ENCODE data around the gene SERPINA3. TPM values are rescaled to one million over a fixed set of nuclear protein-coding genes. Genes with fewer than 3 reads are reported as not detected.
"Not testable (repeated sequence)": the region's sequence is repeated elsewhere in the genome, so short reads cannot be mapped to it uniquely, and the experiment has no call there.

Gene SERPINA3
- total RNA-seq, 1 experiment from 2014 or later, result 2.3 TPM

DNA sequence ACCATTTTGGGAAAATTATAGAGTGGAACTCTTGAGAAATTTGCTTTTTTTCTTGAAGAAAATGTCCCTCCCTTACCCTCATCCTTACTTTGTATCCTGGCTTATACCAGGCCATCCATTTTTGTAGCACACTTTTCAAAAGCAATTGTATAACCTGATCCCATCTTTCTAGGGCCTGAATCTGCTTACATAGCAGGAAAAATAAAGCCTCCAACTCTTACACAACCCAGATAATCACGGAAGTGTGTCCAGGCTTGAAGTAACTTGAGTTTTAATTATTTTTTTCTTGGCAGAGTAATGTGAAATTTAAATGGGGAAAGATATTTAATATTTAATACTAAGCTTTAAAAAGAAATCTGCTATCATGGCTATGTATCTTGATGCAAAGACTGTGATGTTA, 23.0 kb downstream of the SERPINA3 start:
- Mint-ChIP-seq H3K4me3 (ENCODE audit: unreplicated experiment) (no peak overlapping the region), H3K27me3 (ENCODE audit: insufficient read depth, unreplicated experiment) (peaks cover 5% of the 10 kb centered on the region), H3K27ac (ENCODE audit: unreplicated experiment) (no peak overlapping the region), H3K9me3 (ENCODE audit: unreplicated experiment) (peaks cover 9% of the 10 kb centered on the region), H3K4me1 (ENCODE audit: low read depth, unreplicated experiment) (no peaks in the 10 kb centered on the region), H3K36me3 (ENCODE audit: insufficient read depth, unreplicated experiment) (peaks cover 5% of the 10 kb centered on the region)
- intact Hi-C loops (cut with micrococcal nuclease; ENCODE audit: unreplicated experiment), result no loop called here
- Histone ChIP-seq H3K4me1 (peaks cover 8% of the 10 kb centered on the region; the same call in 1 of the 2 replicates), H3K36me3 (ENCODE audit: control insufficient read depth, insufficient read depth, low read length) (no peaks in the 10 kb centered on the region), H3K27me3 (replicated peaks; ENCODE audit: control insufficient read depth, insufficient read depth, low read length) (peaks cover 1% of the 10 kb centered on the region), H3K9me3 (no peaks in the 10 kb centered on the region), H3K4me3 (ENCODE audit: low read depth, low read length) (no peak overlapping the region)
- TF ChIP-seq, protein P1, sequence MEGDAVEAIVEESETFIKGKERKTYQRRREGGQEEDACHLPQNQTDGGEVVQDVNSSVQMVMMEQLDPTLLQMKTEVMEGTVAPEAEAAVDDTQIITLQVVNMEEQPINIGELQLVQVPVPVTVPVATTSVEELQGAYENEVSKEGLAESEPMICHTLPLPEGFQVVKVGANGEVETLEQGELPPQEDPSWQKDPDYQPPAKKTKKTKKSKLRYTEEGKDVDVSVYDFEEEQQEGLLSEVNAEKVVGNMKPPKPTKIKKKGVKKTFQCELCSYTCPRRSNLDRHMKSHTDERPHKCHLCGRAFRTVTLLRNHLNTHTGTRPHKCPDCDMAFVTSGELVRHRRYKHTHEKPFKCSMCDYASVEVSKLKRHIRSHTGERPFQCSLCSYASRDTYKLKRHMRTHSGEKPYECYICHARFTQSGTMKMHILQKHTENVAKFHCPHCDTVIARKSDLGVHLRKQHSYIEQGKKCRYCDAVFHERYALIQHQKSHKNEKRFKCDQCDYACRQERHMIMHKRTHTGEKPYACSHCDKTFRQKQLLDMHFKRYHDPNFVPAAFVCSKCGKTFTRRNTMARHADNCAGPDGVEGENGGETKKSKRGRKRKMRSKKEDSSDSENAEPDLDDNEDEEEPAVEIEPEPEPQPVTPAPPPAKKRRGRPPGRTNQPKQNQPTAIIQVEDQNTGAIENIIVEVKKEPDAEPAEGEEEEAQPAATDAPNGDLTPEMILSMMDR (IDR thresholded peaks at IDR 0.05; ENCODE audit: insufficient read depth in 1 of 2, low read depth in 1 of 2, low read length in 1 of 2, severe bottlenecking in 1 of 2, unreplicated experiment in 1 of 2), result no peak
- BruUV-seq (replicated peaks), result no TSS peak
- CTCF ChIA-PET, result no interaction called here
- POLR2A ChIA-PET, result no interaction called here
- no peak for DNase-seq

DNA sequence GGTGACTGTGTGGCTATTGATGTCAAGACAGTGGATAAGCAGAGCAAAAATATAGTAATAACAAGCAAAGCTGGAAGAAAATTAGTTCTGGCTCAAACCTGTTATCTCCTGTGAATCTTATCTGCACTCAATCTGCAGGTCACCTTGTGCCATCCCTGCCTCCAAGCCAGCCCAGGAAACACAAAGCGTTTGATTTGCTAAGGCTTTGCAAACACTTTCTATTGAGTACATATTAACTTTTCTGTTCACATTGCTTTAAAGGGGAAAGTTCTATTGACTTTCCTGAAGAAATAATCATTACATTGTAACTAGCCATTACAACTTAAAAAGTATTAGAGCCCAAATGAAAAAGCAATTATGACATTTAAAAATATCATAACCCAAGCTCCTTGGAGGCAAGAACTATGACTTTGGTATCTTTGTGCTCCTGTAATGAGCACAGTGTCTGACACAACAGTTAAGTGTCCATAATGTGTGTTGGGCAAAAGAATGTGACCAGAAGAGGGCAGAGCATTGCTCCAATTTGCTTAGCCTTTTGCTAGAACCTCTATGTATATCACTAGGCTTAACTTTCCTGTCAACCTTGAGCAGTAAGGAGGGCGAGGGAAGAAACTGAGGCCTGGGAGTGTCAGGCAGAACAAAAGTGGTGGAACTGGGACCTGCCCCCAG, 24.7 kb downstream of the SERPINA3 start:
- TF ChIP-seq, protein P1 (IDR thresholded peaks at IDR 0.05; ENCODE audit: insufficient read depth in 1 of 2, low read depth in 1 of 2, low read length in 1 of 2, severe bottlenecking in 1 of 2, unreplicated experiment in 1 of 2), result peak in 1 of 2 experiments; percentile 58
- no peaks in the 10 kb centered on the region for H3K36me3 ChIP-seq (ENCODE audit: control insufficient read depth, insufficient read depth, low read length)
- Mint-ChIP-seq H3K36me3 (ENCODE audit: insufficient read depth, unreplicated experiment) (peaks cover 5% of the 10 kb centered on the region), H3K4me3 (ENCODE audit: unreplicated experiment) (no peak overlapping the region), H3K27me3 (ENCODE audit: insufficient read depth, unreplicated experiment) (peaks cover 3% of the 10 kb centered on the region), H3K27ac (ENCODE audit: unreplicated experiment) (no peak overlapping the region), H3K9me3 (ENCODE audit: unreplicated experiment) (peaks cover 9% of the 10 kb centered on the region), H3K4me1 (ENCODE audit: low read depth, unreplicated experiment) (no peaks in the 10 kb centered on the region)
- peak; percentile 58 to 61 for DNase-seq
- intact Hi-C loops (cut with micrococcal nuclease; ENCODE audit: unreplicated experiment), result loop anchor here (1.0 kb wide), 1 partner anchor 37 kb away; no protein-coding TSS in a partner anchor
- CTCF ChIA-PET, result no interaction called here
- H3K27me3 ChIP-seq (replicated peaks; ENCODE audit: control insufficient read depth, insufficient read depth, low read length), result peaks cover 1% of the 10 kb centered on the region
- POLR2A ChIA-PET, result no interaction called here
- BruUV-seq (replicated peaks), result no TSS peak
- H3K4me1 ChIP-seq, result peaks cover 8% of the 10 kb centered on the region; the same call in 1 of the 2 replicates
- H3K4me3 ChIP-seq (ENCODE audit: low read depth, low read length), result no peak overlapping the region
- H3K9me3 ChIP-seq, result no peaks in the 10 kb centered on the region

DNA sequence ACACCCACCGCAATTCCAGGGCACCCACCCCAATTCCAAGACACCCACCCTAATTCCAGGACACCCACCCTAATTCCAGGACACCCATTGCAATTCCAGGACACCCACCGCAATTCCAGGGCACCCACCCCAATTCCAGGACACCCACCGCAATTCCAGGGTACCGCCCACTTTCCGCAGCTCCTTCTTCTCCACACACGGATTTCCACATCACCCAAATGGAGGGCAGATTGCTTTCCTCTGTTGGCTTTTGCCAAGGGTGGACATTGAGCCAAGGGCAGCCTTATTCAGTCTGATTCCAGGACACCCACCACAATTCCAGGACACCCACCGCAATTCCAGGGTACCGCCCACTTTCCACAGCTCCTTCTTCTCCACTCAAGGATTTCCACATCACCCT, 25.6 kb downstream of the SERPINA3 start:
- BruUV-seq (replicated peaks); DNase-seq; H3K4me3 ChIP-seq (ENCODE audit: low read depth, low read length); H3K9me3 ChIP-seq; H3K4me3 Mint-ChIP-seq (ENCODE audit: unreplicated experiment); H3K4me1 Mint-ChIP-seq (ENCODE audit: low read depth, unreplicated experiment); H3K4me1 ChIP-seq; H3K36me3 Mint-ChIP-seq (ENCODE audit: insufficient read depth, unreplicated experiment); CTCF ChIA-PET; H3K27ac Mint-ChIP-seq (ENCODE audit: unreplicated experiment); H3K36me3 ChIP-seq (ENCODE audit: control insufficient read depth, insufficient read depth, low read length); H3K27me3 Mint-ChIP-seq (ENCODE audit: insufficient read depth, unreplicated experiment); H3K27me3 ChIP-seq (replicated peaks; ENCODE audit: control insufficient read depth, insufficient read depth, low read length); H3K9me3 Mint-ChIP-seq (ENCODE audit: unreplicated experiment); POLR2A ChIA-PET: not testable (repeated sequence)
- intact Hi-C loops (cut with micrococcal nuclease; ENCODE audit: unreplicated experiment), result loop anchor here (1.0 kb wide), 1 partner anchor 38 kb away; no protein-coding TSS in a partner anchor

Measured in Caco-2 (cell line).